HG03039 (cell line): ENCODE data around the gene AKAP5.

ENCODE experiments used
- ATAC-seq: cut with Tn5 transposase; IDR thresholded peaks from one replicate; pipeline ENCODE4 v1.9.1; 2021; ENCODE audit warnings: mild to moderate bottlenecking, moderate library complexity; ENCODE audit not compliant: unreplicated experiment

The AKAP5 gene

DNA sequence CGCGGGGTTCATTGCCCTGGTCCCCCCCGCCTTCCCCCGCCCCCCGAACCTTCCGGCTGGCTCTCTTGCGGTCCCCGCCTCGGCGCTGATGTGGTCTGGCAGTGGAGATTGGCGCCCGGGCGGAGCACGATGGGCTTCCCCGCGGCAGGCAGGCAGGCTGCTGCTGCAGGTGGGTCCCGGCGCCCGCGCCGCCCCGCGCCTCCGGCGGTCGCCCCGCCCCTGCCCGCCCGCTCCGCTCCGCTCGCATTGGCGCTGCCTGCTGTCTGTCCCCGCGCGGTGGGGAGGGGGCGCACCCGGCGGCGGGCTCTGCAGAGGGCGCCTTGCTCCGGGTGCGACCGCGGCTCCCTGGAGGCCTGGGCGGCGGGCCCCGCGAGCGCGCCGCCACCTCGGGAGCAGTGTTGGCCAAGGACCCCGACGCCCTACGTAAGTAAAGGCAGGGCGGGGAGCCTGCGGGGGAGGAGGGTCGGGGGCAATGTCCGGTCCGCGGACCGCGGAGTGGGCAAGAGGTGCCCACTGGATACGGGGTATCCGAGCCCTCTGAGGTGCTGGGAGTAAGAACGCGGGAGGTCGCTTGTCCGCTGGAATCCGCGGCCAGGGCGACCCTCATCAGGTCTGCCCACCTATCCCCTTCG, at the start of gene AKAP5:
Gene AKAP5, plus strand, starts transcription at position 309 of the 632 bp plus-strand sequence. CDS start 2,896 bp downstream, outside the sequence.
- ATAC-seq, result peak; percentile 41

GRCh38 chr14:64416348-64416932, 48.9 kb upstream of the AKAP5 start:
- no peak for ATAC-seq

GRCh38 chr14:64417055-64417770, 48.1 kb upstream of the AKAP5 start:
- no peak for ATAC-seq

GRCh38 chr14:64417771-64418125, 47.6 kb upstream of the AKAP5 start:
- ATAC-seq, result no peak

DNA sequence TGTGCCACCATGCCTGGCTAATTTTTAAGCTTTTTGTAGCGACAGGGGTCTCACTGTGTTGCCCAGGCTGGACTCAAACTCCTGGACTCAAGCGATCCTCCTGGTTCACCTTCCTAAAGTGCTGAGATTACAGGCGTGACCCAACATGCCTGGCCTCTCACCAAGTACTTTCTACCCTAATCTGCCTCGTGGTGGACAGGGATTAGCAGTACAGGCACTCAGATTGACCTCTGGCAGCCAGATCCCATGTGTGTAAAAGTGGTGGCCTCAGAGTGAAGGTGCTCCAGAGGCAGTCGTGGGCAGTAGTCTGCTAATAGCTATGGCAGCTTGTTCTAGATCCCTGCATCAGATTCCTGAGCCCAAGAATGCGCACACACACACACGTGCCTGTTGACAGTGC, 46.3 kb upstream of the AKAP5 start:
- ATAC-seq, result no peak

- no peak for ATAC-seq
These were observed 44.1 kb upstream of the AKAP5 start for GRCh38 chr14:64421166-64421565.

DNA sequence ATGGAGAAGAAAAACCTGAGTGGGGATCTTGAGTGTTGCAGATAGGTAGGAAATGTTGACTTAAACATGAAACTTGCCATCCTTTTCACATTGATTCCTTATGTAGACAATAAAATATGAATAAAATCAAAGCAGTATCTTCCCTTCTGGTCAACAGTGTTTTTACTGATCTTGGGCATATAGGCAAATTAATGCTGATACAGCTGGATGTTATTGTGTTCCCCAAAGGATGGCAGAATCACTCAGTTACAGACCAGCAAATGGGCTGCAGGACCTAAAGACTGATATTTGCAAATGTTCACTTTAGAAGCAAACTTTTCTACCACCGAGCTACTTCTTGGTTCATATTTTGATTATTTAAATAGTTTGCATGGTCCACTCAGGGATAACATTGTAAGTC, 43.3 kb upstream of the AKAP5 start:
- no peak for ATAC-seq

- no peak for ATAC-seq
These were observed 42.5 kb upstream of the AKAP5 start for GRCh38 chr14:64422756-64423155.

DNA sequence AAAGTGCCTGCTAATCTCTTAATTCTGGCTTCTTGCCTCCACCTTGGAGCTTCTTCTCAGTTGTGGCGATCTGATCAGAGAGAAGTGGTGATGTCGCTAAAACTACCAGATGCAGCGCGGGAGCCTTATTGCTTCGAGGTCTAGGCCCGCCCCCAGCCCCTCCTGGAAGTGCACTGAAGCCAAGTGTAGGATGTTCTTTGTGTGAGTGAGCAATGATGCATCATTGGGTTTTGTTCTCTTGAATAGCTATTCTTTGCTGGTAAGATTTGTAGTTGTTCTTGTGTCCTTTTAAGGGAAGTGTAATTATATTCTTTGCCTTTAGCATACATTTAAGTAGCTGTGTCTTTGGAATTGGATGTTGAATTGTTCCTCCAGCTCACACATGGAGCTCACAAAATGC, 41.3 kb upstream of the AKAP5 start:
- ATAC-seq, result no peak

DNA sequence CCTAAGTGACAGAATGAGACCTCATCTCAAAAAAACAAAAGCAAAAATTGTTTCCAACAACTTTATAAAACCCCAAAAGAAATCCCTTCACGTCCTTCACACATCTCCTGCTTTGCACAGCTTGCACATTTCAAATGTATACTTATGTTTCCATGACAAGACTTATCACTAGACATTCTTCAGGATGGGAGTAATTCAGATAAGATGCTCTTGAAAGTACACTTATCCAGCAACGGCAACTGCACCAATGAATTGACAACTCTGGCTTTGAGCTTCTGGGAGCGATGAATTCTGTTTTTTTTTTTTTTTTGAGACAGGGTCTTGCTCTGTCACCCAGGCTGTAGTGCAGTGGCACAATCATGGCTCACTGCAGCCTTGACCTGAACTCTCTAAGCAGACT, 30.8 kb upstream of the AKAP5 start:
- ATAC-seq, result no peak

- ATAC-seq, result no peak
These were observed 27.0 kb upstream of the AKAP5 start for GRCh38 chr14:64438181-64438841.

DNA sequence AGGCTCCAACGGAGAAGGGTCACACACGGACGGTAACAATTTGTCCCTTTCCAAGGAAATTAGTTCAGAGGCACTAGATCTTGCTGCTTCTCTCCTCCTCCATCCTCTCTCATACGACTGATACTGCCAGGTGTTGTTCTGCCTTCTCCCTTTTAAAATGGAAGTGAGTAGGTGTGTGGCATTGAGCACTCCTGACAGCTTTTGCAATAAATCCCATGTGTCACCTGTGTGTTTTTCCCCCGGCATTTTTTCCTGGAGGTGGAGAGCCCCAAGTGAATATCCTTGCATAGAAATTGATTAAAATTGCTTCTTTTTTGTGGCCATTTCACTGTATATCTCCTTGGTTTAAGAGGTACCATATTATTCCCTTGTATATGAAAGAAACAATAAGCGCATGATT, 26.2 kb upstream of the AKAP5 start:
- no peak for ATAC-seq

DNA sequence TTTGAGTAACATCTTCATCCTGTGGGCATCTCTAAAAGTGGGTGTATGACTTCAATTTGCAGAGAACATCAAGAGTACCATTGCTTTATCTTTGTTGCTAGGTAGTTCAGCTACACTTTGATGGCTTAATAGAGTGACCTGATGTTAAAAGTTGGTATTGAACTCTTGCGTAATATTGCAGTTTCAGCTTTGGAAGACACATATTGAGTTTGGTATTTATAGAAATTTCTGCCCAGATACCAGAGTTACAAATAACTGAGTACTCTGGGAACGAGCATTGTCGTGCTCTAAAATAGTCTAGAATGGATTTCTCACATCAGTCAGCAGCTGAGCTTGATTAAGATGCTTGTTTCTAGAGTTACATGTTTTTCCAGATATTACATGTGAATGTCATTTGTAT, 24.8 kb upstream of the AKAP5 start:
- no peak for ATAC-seq

DNA sequence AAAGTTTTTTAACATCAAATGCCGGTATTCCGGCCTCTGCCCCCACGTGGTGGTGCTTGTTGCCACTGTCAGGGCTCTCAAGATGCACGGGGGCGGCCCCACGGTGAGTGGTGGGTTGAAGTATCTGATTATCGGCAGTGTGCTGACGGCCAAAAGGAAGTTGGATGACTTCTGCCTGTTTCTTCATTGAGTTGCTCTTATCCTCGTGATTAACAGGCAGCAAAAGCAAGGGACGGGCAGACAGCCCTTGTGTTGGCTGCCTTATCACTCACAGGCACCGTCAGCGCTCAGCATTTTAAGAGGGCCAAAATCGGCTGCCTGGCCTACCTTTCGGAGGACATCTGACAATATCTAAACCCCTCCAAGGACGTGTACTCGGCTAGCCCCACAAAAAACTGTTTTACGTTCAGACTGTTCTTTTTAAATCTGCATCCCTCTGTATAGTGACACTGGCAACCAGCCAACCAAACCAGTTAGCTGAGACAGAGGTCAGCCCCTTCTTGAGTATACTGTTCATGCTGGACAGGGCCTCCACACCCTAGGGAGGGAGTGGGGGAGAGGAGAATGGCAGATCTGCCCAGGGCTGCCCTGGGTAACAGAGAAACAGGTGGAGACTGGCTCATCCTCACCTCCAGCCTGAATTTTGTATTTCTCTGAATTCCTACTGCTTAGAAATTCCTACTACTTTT, 22.9 kb upstream of the AKAP5 start:
- no peak for ATAC-seq

- no peak for ATAC-seq
These were observed 21.2 kb upstream of the AKAP5 start for GRCh38 chr14:64444140-64444539.

GRCh38 chr14:64444984-64445845, 20.1 kb upstream of the AKAP5 start:
- peak; percentile 95 for ATAC-seq

DNA sequence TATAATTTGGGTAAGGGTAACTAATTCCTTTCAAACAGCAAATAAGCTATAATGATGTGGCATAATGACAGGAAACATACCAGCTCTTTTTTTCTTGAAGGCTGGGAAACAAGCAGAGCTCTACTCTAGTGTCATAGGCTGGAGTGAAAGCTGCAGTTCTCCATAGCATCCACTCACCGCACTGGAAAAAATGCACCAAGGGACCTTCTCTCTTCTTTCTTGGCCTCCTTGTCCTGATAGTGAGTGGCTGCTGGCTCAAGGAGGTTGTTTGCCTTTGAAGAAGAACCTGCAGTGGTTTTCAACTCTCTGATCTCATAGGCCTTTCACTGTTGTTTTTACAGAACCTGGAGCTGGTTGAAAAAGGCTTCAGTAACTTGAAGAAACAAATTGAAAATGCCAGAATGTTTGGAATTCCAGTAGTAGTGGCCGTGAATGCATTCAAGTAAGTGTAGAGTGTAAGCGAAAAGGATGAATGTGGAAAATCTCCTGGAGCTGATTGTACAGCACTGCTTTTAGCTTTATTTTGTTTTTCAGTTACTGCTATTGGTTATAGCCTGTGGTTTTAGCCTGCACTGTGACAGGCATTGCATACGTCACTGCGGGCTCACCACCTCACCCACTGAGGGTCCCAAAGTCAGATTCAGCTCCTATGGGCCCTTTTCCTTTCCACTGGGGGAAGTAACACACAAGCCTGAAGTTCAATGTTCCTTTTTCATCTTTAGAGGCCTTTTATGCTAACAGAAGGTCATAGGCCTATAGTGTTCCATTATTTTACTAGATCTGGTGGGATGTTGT, 17.2 kb upstream of the AKAP5 start:
- ATAC-seq, result no peak

DNA sequence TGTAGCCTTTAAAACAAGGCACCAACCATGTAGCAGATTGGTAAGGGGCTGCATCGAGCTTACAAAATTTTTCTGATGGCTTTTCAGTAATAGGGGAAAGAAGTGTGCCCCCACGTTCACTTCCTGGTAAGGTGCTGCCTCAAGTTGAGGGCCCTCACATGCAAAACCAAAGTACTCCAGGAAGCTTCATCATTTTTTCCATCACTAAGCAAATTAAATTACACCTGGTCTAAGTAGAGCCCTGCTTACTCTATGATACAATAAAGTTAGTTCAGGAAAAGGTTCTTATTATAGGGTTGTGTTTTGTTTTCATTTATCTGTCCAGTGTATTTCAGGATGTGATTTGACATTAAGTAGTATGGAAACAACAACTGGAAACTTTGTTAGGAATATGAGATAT, 15.0 kb upstream of the AKAP5 start:
- ATAC-seq, result no peak

DNA sequence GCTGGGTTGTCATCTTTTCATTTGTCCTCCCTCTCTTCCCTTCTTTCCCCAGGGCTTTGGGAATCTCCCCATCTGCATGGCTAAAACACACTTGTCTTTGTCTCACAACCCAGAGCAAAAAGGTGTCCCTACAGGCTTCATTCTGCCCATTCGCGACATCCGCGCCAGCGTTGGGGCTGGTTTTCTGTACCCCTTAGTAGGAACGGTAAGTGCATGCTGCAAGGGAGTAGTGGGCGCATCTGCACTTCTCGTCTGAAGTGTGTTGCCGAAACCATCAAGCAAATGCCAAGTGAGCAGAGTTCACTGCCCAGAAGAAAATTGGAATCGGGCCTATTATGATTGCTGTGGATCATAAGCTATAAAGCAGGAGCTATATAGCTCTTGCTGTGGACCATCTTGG, 10.6 kb upstream of the AKAP5 start:
- ATAC-seq, result no peak
